ENCODE measurements around the gene MDM2. TPM values are rescaled to one million over a fixed set of nuclear protein-coding genes. Genes with fewer than 3 reads are reported as not detected.

The MDM2 gene
- total and polyA plus RNA-seq, 2 of the 8 experiments (the other 6 are each of a cell fraction or from before 2014, with no cell fraction given): 15.1 to 115 TPM

DNA sequence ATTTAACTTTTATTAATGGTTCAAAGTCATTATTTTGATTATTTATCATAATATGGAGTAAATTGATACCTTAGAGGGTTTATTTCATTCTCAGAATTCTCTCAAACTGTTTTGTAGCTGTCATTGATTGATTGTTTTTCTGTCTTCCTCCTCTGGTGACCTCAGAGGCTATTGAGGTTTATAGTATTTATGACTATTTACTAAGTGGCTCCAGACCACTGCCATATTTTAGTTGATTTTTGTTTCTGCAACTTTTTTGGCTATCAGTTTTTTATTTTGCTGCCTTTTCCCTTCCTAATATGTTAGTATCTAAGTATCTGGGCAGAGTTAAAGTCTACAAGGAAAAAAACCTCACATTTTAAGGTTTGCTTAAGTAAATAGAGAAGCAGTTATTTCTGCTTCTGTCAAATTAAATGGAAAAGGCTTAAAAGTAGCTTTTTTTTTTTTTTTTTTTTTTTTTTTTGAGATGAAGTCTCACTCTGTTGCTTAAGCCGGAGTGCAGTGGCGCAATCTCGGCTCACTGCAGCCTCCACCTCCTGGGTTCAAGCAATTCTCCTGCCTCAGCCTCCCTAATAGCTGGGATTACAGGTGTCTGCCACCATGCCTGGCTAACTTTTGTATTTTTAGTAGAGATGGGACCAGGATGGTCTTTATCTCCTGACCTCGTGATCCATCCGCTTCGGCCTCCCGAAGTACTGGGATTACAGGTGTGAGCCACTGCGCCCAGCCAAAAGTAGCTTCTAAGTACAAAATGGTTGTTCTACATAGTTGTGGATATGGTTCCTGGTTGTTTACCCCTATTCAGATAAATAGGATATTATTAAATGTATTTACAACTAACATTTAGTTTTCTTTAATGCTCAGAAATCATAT, 8.2 kb downstream of the MDM2 start:
- no peak for FAIRE-seq
- Histone ChIP-seq H3K18ac (ENCODE audit: extremely low read depth, low read length) (no peak overlapping the region), H3K9me3 (ENCODE audit: insufficient read depth in 2 of 2, low read depth in 1 of 2, low read length in 1 of 2) (no peaks in the 10 kb centered on the region), H4K5ac (ENCODE audit: insufficient read length, low read depth, low read length) (no peak overlapping the region), H3K4me3 (ENCODE audit: extremely low read depth in 1 of 4, insufficient read depth in 2 of 4, low read depth in 3 of 4, low read length in 4 of 4) (no peak overlapping the region), H2BK20ac (ENCODE audit: low read length) (no peak overlapping the region), H4K20me1 (replicated peaks in 1 of 2; ENCODE audit: control insufficient read depth in 1 of 2, insufficient read depth in 2 of 2, low read length in 2 of 2) (peaks cover 2 to 7% of the 10 kb centered on the region in 2 experiments), H2AFZ (ENCODE audit: low read length) (no peak overlapping the region), H3K23me2 (ENCODE audit: low read depth, low read length) (no peaks in the 10 kb centered on the region), H3K79me1 (ENCODE audit: low read depth, low read length) (no peaks in the 10 kb centered on the region; the same call in 1 of the 2 replicates), H2BK12ac (ENCODE audit: low read depth, low read length) (no peak overlapping the region), H2BK5ac (ENCODE audit: low read depth, low read length) (no peak overlapping the region), H4K91ac (replicated peaks; ENCODE audit: insufficient read length, low read length) (no peak overlapping the region), H2BK15ac (ENCODE audit: low read length) (no peak overlapping the region), H3K4me2 (ENCODE audit: insufficient read depth in 1 of 2, low read depth in 2 of 2, low read length in 2 of 2) (no peak overlapping the region), H3K36me3 (ENCODE audit: control insufficient read depth in 2 of 4, insufficient read depth in 4 of 4, low read length in 3 of 4) (peaks cover 17 to 86% (median 55%) of the 10 kb centered on the region in 4 experiments), H2BK120ac (replicated peaks; ENCODE audit: low read depth, low read length) (no peak overlapping the region), H3K79me2 (ENCODE audit: control insufficient read depth in 1 of 2, insufficient read depth in 2 of 2, low read length in 2 of 2) (peaks cover 0 to 76% of the 10 kb centered on the region in 2 experiments; a peak in 3 of 4 replicates), H3K56ac (replicated peaks; ENCODE audit: insufficient read length, low read depth, low read length) (no peak overlapping the region), H3K23ac (ENCODE audit: insufficient read length) (no peak overlapping the region), H2AK5ac (ENCODE audit: low read depth, low read length) (no peak overlapping the region), H3K27me3 (replicated peaks in 1 of 4; ENCODE audit: control insufficient read depth in 3 of 4, extremely low read depth in 1 of 4, insufficient read depth in 3 of 4, low read length in 3 of 4) (no peaks in the 10 kb centered on the region), H3K14ac (ENCODE audit: insufficient read length) (no peak overlapping the region), H3K9ac (replicated peaks in 1 of 4; ENCODE audit: extremely low read depth in 1 of 4, low read depth in 3 of 4, low read length in 3 of 4) (no peak overlapping the region), H3K4ac (replicated peaks; ENCODE audit: insufficient read length, low read depth, low read length) (no peak overlapping the region), H4K8ac (ENCODE audit: extremely low read depth, insufficient read depth, low read length) (no peak overlapping the region), H3K27ac (ENCODE audit: low read depth, low read length) (no peak overlapping the region), H3K4me1 (replicated peaks in 1 of 4; ENCODE audit: control insufficient read depth in 3 of 4, insufficient read depth in 4 of 4, low read length in 3 of 4) (no peaks in the 10 kb centered on the region)
- CTCF ChIA-PET (ENCODE audit: partially characterized antibody): interaction anchor here (0.7 to 2.7 kb wide), 5 partner anchors 7 to 52 kb away, joined by 3 to 20 read pairs (median 4); no protein-coding TSS in a partner anchor
- POLR2A ChIA-PET (ENCODE audit: partially characterized antibody): interaction anchor here (0.7 to 2.9 kb wide), 9 partner anchors 8 to 70 kb away, joined by 3 to 25 read pairs (median 7); partner anchors contain the start of genes MDM2 and SLC35E3
- 100% methylated on average over 8 of the region's 8 CpGs; no CpG with 5 or more reads in 1 of the 2 experiments for WGBS, 2 experiments (ENCODE audit: extremely low coverage in 1 of 2, insufficient coverage in 1 of 2, insufficient read length in 1 of 2, insufficient replicate concordance in 2 of 2, low coverage in 1 of 2, low lambda C conversion rate in 2 of 2, missing lambda C conversion rate in 1 of 2)
- no peak for DNase-seq (ENCODE audit: low read depth in 1 of 2, low spot score in 2 of 2)
- TF ChIP-seq TAF1 (IDR thresholded peaks at IDR 0.05; ENCODE audit: low read depth, low read length): no peak

Data from H1 (cell line).